GM12878 (cell line): ENCODE measurements around the gene BORCS6. TPM values are rescaled to one million over a fixed set of nuclear protein-coding genes. Genes with fewer than 3 reads are reported as not detected.

Experiments used
- ATF7 ChIP-seq: fragments of 450-650 bp; IDR thresholded peaks from 2 replicates; pipeline ENCODE4 v1.6.1; 2016; ENCODE audit warnings: low read depth, mild to moderate bottlenecking
- BMI1 ChIP-seq: fragments of 450-650 bp; IDR thresholded peaks from 2 replicates; pipeline ENCODE4 v1.6.1; 2016; ENCODE audit warnings: mild to moderate bottlenecking, moderate library complexity, borderline replicate concordance
- CBFB ChIP-seq: IDR thresholded peaks from 2 replicates; pipeline ENCODE4 v1.6.1; 2016; ENCODE audit warnings: antibody characterized with exemption, low read depth
- CREM ChIP-seq: IDR thresholded peaks from 2 replicates; pipeline ENCODE4 v1.6.1; 2014; ENCODE audit warnings: antibody characterized with exemption, low read depth
- DPF2 ChIP-seq: fragments of 450-650 bp; IDR thresholded peaks from 2 replicates; pipeline ENCODE4 v1.6.1; 2017; ENCODE audit warnings: mild to moderate bottlenecking
- ETV6 ChIP-seq, 2 experiments: fragments of 450-650 bp in 1 of 2; IDR thresholded peaks in 1 of 2; conservative IDR thresholded peaks in 1 of 2; 2 replicates each; pipeline ENCODE4 v1.6.1; 2014; ENCODE audit warnings: antibody characterized with exemption in 1 of 2, borderline replicate concordance in 1 of 2, low read depth in 1 of 2, mild to moderate bottlenecking in 1 of 2, moderate library complexity in 1 of 2
- GABPA ChIP-seq: IDR thresholded peaks from 2 replicates; pipeline ENCODE4 v1.6.1; 2014; ENCODE audit warnings: antibody characterized with exemption, low read depth, mild to moderate bottlenecking, inconsistent platforms
- HCFC1 ChIP-seq: fragments of 150-350 bp; IDR thresholded peaks from 2 replicates; pipeline ENCODE4 v1.6.1; 2014; ENCODE audit warnings: low read length
- NRF1 ChIP-seq: conservative IDR thresholded peaks from 2 replicates; pipeline ENCODE4 v1.6.1; 2011; ENCODE audit warnings: mild to moderate bottlenecking, low read depth, low read length, improper control_type of control experiment
- PML ChIP-seq: IDR thresholded peaks from 2 replicates; pipeline ENCODE4 v1.6.1; 2012; ENCODE audit warnings: low read length, inconsistent platforms
- POLR2A ChIP-seq: IDR thresholded peaks from 2 replicates; pipeline ENCODE4 v1.6.1; 2011; ENCODE audit warnings: low read depth, mild to moderate bottlenecking, low read length
- RAD21 ChIP-seq: IDR thresholded peaks from 2 replicates; pipeline ENCODE4 v1.6.1; 2011; ENCODE audit warnings: mild to moderate bottlenecking, low read depth, low read length, moderate library complexity; ENCODE audit not compliant: insufficient read depth
- SMAD1 ChIP-seq: fragments of 450-650 bp; IDR thresholded peaks from 2 replicates; pipeline ENCODE4 v1.6.1; 2018; ENCODE audit warnings: mild to moderate bottlenecking, low read depth; ENCODE audit not compliant: partially characterized antibody
- WRNIP1 ChIP-seq: IDR thresholded peaks from 2 replicates; pipeline ENCODE4 v1.6.1; 2011; ENCODE audit warnings: low read depth, low read length, improper control_type of control experiment, borderline replicate concordance
- polyA plus RNA-seq, 11 experiments: library from polyadenylated mRNA; depleted of rRNA in 4 of 11; unstranded in 6 of 11; stranded (reverse) in 5 of 11; fragments of >200 nt; fragmentation: Nextera tagmentation in 4 of 11; fragmentation: Illumina TruSeq in 1 of 11; extraction: Ambion mirVana in 4 of 11; extraction: Trizol in 1 of 11; gene quantifications; 1 replicate in 1 of 11; 2 replicates in 10 of 11; pipeline versions ENCODE4 v1.2.1 to v1.2.3, GENCODE V29; 2011 to 2016; ENCODE audit warnings: inconsistent platforms in 2 of 11, missing spikeins in 2 of 11, low read depth in 1 of 11
- total RNA-seq, 4 experiments: library from RNA; depleted of rRNA in 3 of 4; stranded (reverse); fragments of >200 nt in 3 of 4; fragmentation: Illumina TruSeq in 1 of 4; extraction: Trizol in 1 of 4; gene quantifications; 2 replicates each; pipeline versions ENCODE4 v1.2.1 to v1.2.3, GENCODE V29; 2013 to 2021
- TF ChIP-seq, protein P1 (sequence below): fragments of 450-650 bp; conservative IDR thresholded peaks from 2 replicates; pipeline ENCODE4 v1.6.1; 2017; ENCODE audit warnings: mild to moderate bottlenecking, moderate library complexity
- TF ChIP-seq, protein P2 (sequence below): fragments of 450-650 bp; formaldehyde crosslinking; IDR thresholded peaks from 2 replicates; pipeline ENCODE4 v1.5.0; 2022; ENCODE audit warnings: mild to moderate bottlenecking, missing genetic modification characterization
- TF ChIP-seq, protein P3 (sequence below): fragments of 150-350 bp; IDR thresholded peaks from 2 replicates; pipeline ENCODE4 v1.6.1; 2016; ENCODE audit warnings: low read depth, low read length
- TF ChIP-seq, protein P4 (sequence below): fragments of 450-650 bp; IDR thresholded peaks from 2 replicates; pipeline ENCODE4 v1.6.1; 2016; ENCODE audit warnings: mild to moderate bottlenecking, moderate library complexity, borderline replicate concordance

BORCS6 gene
- total and polyA plus RNA-seq, 10 of the 15 experiments (the other 5 are each of a cell fraction or from before 2014, with no cell fraction given) = 0.37 to 14.1 (median 6.7) TPM

DNA sequence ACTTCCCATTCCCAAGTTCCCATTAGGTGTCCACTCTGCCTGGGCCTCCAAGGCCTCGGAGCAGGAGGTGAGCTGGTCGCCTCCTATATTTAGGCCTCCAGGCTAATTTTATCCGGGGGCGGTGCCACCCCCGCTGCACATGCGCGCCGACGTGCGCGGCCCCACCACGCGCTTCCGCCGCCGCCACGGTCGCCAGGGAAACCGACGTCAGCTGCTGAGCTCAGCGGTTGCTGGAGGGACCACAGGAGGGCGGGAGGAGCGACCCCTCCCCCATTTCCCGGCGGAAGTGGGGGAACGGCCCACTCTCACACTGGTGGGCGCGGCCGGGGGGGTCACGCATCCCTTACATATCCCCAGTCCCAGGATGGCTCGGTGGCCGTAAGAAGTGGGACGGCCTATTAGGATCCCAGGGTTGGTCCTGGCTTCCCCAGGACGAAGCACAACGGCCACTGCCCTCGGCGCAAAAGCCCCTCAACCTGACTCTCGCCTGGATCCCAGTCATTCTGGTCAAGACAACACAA lies 38.8 kb downstream of the BORCS6 start (continued):
- TF ChIP-seq, protein P1, sequence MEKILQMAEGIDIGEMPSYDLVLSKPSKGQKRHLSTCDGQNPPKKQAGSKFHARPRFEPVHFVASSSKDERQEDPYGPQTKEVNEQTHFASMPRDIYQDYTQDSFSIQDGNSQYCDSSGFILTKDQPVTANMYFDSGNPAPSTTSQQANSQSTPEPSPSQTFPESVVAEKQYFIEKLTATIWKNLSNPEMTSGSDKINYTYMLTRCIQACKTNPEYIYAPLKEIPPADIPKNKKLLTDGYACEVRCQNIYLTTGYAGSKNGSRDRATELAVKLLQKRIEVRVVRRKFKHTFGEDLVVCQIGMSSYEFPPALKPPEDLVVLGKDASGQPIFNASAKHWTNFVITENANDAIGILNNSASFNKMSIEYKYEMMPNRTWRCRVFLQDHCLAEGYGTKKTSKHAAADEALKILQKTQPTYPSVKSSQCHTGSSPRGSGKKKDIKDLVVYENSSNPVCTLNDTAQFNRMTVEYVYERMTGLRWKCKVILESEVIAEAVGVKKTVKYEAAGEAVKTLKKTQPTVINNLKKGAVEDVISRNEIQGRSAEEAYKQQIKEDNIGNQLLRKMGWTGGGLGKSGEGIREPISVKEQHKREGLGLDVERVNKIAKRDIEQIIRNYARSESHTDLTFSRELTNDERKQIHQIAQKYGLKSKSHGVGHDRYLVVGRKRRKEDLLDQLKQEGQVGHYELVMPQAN = peak; percentile 78
- TF ChIP-seq HCFC1 (peak; percentile 38; the same call in 1 of the 2 replicates), WRNIP1 (no peak), BMI1 (peak; percentile 96), POLR2A (peak; percentile 69), PML (no peak), DPF2 (peak; percentile 90), CBFB (peak; percentile 62; the same call in 1 of the 2 replicates), SMAD1 (no peak), ETV6 (conservative IDR thresholded peaks at IDR 0.05 in 1 of 2, IDR thresholded peaks at IDR 0.05 in 1 of 2; ENCODE audit: borderline replicate concordance in 1 of 2, low read depth in 1 of 2) (no peak), RAD21 (no peak), CREM (peak; percentile 89), ATF7 (peak; percentile 38; the same call in 1 of the 2 replicates), NRF1 (peak; percentile 88), GABPA (no peak; the same call in 1 of the 2 replicates)
- TF ChIP-seq, protein P2, sequence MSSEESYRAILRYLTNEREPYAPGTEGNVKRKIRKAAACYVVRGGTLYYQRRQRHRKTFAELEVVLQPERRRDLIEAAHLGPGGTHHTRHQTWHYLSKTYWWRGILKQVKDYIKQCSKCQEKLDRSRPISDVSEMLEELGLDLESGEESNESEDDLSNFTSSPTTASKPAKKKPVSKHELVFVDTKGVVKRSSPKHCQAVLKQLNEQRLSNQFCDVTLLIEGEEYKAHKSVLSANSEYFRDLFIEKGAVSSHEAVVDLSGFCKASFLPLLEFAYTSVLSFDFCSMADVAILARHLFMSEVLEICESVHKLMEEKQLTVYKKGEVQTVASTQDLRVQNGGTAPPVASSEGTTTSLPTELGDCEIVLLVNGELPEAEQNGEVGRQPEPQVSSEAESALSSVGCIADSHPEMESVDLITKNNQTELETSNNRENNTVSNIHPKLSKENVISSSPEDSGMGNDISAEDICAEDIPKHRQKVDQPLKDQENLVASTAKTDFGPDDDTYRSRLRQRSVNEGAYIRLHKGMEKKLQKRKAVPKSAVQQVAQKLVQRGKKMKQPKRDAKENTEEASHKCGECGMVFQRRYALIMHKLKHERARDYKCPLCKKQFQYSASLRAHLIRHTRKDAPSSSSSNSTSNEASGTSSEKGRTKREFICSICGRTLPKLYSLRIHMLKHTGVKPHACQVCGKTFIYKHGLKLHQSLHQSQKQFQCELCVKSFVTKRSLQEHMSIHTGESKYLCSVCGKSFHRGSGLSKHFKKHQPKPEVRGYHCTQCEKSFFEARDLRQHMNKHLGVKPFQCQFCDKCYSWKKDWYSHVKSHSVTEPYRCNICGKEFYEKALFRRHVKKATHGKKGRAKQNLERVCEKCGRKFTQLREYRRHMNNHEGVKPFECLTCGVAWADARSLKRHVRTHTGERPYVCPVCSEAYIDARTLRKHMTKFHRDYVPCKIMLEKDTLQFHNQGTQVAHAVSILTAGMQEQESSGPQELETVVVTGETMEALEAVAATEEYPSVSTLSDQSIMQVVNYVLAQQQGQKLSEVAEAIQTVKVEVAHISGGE (CRISPR knock-in tag) = no peak
- TF ChIP-seq, protein P3, sequence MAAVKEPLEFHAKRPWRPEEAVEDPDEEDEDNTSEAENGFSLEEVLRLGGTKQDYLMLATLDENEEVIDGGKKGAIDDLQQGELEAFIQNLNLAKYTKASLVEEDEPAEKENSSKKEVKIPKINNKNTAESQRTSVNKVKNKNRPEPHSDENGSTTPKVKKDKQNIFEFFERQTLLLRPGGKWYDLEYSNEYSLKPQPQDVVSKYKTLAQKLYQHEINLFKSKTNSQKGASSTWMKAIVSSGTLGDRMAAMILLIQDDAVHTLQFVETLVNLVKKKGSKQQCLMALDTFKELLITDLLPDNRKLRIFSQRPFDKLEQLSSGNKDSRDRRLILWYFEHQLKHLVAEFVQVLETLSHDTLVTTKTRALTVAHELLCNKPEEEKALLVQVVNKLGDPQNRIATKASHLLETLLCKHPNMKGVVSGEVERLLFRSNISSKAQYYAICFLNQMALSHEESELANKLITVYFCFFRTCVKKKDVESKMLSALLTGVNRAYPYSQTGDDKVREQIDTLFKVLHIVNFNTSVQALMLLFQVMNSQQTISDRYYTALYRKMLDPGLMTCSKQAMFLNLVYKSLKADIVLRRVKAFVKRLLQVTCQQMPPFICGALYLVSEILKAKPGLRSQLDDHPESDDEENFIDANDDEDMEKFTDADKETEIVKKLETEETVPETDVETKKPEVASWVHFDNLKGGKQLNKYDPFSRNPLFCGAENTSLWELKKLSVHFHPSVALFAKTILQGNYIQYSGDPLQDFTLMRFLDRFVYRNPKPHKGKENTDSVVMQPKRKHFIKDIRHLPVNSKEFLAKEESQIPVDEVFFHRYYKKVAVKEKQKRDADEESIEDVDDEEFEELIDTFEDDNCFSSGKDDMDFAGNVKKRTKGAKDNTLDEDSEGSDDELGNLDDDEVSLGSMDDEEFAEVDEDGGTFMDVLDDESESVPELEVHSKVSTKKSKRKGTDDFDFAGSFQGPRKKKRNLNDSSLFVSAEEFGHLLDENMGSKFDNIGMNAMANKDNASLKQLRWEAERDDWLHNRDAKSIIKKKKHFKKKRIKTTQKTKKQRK = no peak
- TF ChIP-seq, protein P4, sequence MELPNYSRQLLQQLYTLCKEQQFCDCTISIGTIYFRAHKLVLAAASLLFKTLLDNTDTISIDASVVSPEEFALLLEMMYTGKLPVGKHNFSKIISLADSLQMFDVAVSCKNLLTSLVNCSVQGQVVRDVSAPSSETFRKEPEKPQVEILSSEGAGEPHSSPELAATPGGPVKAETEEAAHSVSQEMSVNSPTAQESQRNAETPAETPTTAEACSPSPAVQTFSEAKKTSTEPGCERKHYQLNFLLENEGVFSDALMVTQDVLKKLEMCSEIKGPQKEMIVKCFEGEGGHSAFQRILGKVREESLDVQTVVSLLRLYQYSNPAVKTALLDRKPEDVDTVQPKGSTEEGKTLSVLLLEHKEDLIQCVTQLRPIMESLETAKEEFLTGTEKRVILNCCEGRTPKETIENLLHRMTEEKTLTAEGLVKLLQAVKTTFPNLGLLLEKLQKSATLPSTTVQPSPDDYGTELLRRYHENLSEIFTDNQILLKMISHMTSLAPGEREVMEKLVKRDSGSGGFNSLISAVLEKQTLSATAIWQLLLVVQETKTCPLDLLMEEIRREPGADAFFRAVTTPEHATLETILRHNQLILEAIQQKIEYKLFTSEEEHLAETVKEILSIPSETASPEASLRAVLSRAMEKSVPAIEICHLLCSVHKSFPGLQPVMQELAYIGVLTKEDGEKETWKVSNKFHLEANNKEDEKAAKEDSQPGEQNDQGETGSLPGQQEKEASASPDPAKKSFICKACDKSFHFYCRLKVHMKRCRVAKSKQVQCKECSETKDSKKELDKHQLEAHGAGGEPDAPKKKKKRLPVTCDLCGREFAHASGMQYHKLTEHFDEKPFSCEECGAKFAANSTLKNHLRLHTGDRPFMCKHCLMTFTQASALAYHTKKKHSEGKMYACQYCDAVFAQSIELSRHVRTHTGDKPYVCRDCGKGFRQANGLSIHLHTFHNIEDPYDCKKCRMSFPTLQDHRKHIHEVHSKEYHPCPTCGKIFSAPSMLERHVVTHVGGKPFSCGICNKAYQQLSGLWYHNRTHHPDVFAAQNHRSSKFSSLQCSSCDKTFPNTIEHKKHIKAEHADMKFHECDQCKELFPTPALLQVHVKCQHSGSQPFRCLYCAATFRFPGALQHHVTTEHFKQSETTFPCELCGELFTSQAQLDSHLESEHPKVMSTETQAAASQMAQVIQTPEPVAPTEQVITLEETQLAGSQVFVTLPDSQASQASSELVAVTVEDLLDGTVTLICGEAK = peak; percentile 71
